B cell (primary cell): ENCODE data around the gene SOX8.

ENCODE experiments used
- EZH2 ChIP-seq: IDR thresholded peaks from 2 replicates; pipeline ENCODE4 v1.6.1; 2012; ENCODE audit warnings: borderline replicate concordance, low read depth, mild to moderate bottlenecking, moderate library complexity, low read length; ENCODE audit not compliant: insufficient read depth, poor library complexity, severe bottlenecking
- TF ChIP-seq, protein P1 (sequence below): fragments of 200-600 bp; IDR thresholded peaks from one replicate; pipeline ENCODE4 v1.8.0; 2022; ENCODE audit warnings: antibody characterized with exemption, mild to moderate bottlenecking

- TF ChIP-seq, protein P1, sequence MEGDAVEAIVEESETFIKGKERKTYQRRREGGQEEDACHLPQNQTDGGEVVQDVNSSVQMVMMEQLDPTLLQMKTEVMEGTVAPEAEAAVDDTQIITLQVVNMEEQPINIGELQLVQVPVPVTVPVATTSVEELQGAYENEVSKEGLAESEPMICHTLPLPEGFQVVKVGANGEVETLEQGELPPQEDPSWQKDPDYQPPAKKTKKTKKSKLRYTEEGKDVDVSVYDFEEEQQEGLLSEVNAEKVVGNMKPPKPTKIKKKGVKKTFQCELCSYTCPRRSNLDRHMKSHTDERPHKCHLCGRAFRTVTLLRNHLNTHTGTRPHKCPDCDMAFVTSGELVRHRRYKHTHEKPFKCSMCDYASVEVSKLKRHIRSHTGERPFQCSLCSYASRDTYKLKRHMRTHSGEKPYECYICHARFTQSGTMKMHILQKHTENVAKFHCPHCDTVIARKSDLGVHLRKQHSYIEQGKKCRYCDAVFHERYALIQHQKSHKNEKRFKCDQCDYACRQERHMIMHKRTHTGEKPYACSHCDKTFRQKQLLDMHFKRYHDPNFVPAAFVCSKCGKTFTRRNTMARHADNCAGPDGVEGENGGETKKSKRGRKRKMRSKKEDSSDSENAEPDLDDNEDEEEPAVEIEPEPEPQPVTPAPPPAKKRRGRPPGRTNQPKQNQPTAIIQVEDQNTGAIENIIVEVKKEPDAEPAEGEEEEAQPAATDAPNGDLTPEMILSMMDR = no peak
- no peak for TF ChIP-seq EZH2
These were observed 7.1 kb downstream of the SOX8 start for GRCh38 chr16:988471-989353.
